Hematopoietic multipotent progenitor cell treated with erythropoietin and hydrocortisone succinate and interleukin-3 and kit ligand, for 17 days (in vitro differentiated cells): ENCODE measurements around the gene NUP133.
"Not testable (repeated sequence)": the region's sequence is repeated elsewhere in the genome, so short reads cannot be mapped to it uniquely, and the experiment has no call there.

ENCODE experiments used
- DNase-seq: peaks from one replicate; pipeline ENCODE4 v3.0.0-alpha.2; 2015; ENCODE audit warnings: low spot score

Gene NUP133

GRCh38 chr1:229508823-229509337, 739 bp upstream of the NUP133 start:
- DNase-seq = no peak

GRCh38 chr1:229507502-229507901, 639 bp downstream of the NUP133 start:
- DNase-seq = no peak

GRCh38 chr1:229506633-229507032, 1.5 kb downstream of the NUP133 start:
- DNase-seq = no peak

GRCh38 chr1:229495782-229496181, 12.4 kb downstream of the NUP133 start:
- DNase-seq = no peak

- DNase-seq = no peak
Measured at GRCh38 chr1:229487181-229487580, 21.0 kb downstream of the NUP133 start.

- DNase-seq = no peak
Measured at GRCh38 chr1:229485318-229485717, 22.8 kb downstream of the NUP133 start.

GRCh38 chr1:229482511-229482910, 25.6 kb downstream of the NUP133 start:
- no peak for DNase-seq

GRCh38 chr1:229480495-229480894, 27.6 kb downstream of the NUP133 start:
- no peak for DNase-seq

- DNase-seq = no peak
Measured at GRCh38 chr1:229479660-229480399, 28.3 kb downstream of the NUP133 start.

- DNase-seq = no peak
Measured at GRCh38 chr1:229478852-229479251, 29.3 kb downstream of the NUP133 start.

- DNase-seq = not testable (repeated sequence)
Measured at GRCh38 chr1:229475859-229476258, 32.3 kb downstream of the NUP133 start.

GRCh38 chr1:229474509-229474908, 33.6 kb downstream of the NUP133 start:
- no peak for DNase-seq

- no peak for DNase-seq
Measured at GRCh38 chr1:229471175-229471574, 37.0 kb downstream of the NUP133 start.

GRCh38 chr1:229470406-229471043, 37.6 kb downstream of the NUP133 start:
- no peak for DNase-seq

- DNase-seq = no peak
Measured at GRCh38 chr1:229466887-229467286, 41.3 kb downstream of the NUP133 start.

- DNase-seq = no peak
Measured at GRCh38 chr1:229464672-229465071, 43.5 kb downstream of the NUP133 start.

GRCh38 chr1:229461032-229461668, 47.0 kb downstream of the NUP133 start:
- DNase-seq = no peak

GRCh38 chr1:229459815-229460214, 48.3 kb downstream of the NUP133 start:
- DNase-seq = no peak

- no peak for DNase-seq
Measured at GRCh38 chr1:229457436-229457835, 50.7 kb downstream of the NUP133 start.

GRCh38 chr1:229456016-229456415, 52.1 kb downstream of the NUP133 start:
- DNase-seq = no peak

GRCh38 chr1:229454056-229454455, 54.1 kb downstream of the NUP133 start:
- no peak for DNase-seq

- DNase-seq = no peak
Measured at GRCh38 chr1:229452956-229453801, 55.0 kb downstream of the NUP133 start.
